HG02623 (cell line): ENCODE measurements around the gene DEPDC5.

Experiments
- ATAC-seq: cut with Tn5 transposase; IDR thresholded peaks from one replicate; pipeline ENCODE4 v1.9.1; 2021; ENCODE audit warnings: moderate library complexity; ENCODE audit not compliant: unreplicated experiment

The DEPDC5 gene

DNA sequence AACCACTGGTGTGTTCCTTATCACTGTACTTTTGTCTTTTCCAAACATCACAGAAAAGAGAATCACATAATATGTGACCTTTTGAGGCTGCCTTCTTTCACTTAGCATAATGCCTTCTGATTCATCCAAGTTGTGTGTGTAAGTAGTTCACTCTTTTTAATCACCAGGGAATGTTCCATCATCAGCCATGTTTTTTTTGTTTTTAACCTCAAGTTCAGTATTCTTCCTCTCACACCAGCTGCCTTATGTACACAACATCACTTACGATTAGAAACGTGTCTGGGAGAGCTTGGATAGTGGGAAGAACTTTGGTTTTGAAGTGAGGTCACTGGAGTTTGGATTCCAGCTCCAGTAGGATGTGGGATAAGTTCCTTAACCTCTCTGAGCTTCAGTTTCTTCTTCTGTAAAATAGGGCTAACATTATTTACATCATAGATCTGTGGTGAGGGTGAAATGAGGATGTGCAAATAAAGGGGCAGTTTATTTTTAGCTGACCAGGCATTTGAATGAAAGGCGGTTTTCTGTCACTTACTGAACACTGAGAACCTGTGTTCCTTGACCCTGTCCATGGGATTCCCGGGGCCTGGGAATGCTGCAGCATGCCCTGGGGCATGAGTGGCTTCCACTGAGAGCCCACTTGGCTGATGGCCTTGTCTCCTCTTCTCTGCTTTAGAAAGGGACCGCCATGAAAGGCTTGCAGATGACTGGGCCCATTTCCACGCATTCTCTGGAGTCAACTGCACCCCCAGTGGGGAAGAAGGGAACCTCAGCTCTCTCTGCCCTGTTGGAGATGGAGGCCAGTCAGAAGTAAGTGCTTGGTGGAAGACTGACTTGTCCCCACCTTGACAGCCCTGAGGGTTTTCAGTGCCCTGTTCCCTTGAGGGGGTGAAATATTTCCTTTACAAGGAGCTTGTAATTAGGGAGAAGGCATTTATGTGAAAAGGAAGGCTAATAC, 92.6 kb downstream of the DEPDC5 start:
- ATAC-seq: no peak

DNA sequence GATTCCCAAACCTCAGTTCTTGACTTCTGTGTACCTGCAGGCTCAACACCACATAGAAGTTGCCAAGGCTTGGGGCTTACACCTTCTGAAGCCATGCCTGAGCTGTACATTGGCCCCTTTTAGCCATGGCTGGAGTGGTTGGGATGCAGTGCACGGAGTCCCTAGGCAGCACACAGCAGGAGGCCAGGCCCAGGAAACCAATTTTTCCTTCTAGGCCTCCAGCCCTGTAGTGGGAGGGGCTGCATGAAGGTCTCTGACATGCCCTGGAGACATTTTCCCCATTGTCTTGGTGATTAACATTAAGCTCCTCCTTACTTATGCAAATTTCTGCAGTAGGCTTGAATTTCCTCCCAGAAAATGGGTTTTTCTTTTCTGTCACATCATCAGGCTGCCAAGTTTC, 94.6 kb downstream of the DEPDC5 start:
- ATAC-seq: no peak

DNA sequence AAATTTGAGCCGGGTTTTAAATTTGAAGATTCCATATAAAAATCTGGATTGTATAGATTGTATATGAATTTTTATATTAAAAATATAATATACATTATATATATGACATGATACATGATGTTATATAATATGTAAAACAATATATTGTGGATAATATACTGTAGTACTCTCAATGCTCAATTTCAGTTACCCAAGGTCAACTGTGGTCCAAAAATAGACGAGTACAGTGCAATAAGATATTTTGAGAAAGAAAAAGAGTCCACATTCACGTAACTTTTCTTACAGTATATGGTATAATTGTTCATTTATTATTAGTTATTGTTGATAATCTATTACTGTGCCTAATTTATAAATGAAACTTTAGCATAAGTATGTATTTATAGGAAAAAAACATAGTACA, 96.3 kb downstream of the DEPDC5 start:
- no peak for ATAC-seq

DNA sequence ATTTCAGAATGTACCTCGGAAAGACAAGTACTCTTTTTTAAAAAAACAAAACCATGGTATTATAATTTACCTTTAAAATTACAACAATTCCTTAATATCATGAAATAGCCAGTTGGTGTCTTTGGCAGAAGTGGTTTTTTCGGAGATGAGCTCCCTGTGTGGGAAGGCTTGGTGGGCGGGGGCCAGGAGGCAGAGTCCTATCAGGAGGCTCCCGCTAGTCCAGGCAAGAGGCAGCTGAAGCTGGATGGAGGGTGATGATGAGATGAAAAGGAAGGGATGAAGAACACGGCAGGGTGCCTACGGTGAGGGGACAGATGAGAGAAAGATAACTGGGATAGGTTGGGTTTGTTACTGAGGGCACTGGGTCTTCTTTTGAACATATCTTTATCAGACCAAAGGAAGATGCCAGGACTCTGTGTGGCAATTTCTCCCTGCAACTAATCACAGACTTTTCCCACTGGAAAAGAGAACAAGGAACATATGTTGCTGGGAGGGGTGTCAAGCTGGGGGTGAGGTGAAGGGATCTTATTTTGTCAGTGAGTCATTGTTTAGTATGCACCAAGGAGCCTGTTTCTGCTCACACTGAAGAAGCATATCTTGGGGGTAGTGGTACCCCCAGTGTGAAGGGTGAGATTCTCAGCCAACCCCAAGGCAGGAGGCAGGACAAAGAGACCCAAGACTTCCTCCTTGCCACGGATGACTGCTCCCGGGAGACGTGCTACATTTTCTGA, 99.0 kb downstream of the DEPDC5 start:
- no peak for ATAC-seq

DNA sequence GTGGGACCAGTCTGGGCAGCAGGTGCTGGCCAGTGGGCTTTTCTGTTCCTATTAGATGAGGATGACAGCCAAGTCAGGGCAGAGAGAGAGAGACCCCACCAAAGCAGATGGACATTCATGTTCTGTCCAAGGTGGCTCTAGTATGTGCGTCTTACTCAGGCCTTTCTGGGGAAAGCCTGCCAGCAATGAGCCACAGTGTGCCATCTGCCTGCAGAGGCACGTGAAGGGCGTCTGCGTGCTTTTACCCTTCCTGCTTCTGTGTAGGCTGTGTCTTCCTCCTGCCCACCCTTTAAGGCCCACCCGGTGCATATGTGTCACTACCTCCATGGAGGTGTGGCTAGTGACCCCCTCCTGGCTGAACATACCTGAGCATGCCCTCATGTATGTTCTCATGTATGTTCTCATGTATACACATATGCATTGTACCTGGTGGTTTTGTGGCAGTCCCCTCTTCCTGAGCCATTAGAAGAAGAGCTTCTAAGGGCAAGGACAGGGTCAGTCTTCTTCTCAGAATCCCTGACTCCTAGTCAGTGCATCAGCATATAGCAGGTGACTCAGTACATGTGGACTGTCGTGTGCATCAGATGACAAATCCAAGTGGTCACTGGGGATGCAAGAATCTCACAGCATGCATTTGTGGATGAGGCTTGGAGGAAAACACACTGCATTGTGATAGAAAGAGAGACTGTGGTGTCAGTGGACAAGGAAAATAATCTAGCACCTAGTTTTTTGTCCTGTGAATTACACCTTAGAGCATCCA, 100.1 kb downstream of the DEPDC5 start:
- ATAC-seq: no peak

DNA sequence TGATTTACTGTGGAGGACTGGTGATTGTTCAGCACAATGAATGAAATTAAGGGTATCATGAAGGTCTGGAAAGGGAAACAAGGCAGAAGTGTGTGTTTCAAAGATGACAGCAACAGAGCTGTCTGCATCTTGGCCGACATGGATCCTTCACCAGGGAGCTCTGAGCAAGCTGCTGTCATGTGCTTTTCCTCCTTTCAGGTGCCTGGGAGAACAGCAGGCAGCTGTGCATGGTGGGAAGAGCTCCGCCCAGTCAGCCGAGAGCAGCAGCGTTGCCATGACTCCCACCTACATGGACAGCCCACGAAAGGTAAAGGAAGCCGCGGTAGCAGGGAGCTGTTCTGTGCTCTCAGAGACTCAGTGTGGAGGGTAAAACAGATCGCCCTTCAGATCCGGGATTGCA, 103.4 kb downstream of the DEPDC5 start:
- ATAC-seq: no peak

DNA sequence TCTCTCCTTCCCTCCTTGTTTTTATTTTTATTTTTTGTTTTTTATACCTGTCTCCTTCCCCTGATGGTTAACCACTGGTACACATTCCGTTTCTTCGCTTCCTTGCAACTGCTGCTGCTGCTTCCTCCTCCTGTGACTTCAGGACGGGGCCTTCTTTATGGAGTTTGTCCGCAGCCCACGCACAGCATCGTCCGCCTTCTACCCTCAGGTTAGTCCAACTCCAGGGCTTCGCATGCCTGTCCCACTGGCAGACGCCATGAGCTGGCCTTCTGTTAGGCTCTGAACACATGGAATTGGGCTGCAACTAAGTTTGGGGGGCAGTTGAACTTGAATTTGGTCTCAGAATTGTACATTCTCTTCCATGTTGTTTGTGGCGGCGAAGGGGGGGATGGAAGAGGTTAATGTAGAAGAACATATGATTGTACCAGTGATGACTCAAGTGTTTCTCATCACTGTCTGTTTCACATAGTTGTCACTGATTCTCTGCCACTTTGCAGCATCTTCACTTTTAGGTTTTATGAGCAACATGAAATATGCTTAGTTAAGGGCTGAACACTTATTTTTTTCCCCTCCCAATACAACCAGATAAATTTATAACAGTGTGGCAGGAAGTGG, 107.5 kb downstream of the DEPDC5 start:
- ATAC-seq: no peak

DNA sequence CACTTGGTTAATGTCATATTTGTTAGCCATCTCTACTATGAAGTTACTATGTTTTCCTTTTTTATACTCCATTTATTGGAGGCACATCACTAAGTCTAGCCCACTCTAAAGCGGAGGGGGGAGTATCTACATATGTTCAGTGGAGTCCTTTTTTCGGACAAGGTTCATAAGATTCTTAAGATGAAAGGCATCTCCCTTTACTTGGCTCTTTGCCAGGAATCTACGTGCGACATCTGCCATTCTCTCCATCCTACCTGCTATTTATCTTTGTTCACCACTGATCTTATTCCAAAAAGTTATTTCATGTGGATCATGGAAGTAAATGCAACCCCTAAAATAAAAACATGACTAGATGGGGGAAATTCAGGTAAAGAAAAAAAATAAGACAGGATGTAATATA, 113.1 kb downstream of the DEPDC5 start:
- ATAC-seq: no peak

DNA sequence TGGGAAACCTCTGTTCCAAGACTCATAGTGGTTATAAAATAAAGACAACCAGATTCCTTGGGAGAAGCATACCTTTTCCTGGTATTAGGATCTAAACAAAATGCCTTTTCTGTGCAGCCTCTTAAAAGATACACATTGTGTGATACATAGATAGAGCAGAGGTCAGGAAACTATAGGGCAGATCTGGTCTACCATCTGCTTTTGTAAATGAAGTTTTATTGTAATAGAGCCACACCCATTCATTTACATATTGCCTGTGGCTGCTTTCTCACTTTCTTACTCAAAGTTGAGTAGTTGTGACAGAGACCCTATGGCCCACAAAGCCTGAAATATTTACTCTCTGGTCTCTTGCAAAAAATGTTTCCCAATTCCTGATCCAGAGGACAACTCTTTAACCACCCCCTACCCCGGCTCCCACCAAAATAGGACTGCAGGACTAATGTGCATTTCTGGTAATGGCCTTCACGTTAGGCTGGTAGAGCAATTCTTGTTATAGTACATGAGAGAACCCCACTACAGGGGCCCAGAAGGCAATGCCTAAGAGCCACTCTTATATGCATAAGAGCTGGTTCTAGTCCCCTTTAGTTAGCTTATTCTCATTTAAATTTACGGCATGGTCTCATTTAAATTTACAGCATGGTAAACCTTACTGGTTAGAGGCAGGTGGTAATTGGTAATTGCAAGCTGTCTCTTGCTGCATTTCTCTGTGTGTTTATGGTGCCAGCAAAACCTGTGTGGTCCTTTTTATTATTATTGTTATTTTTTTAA, 113.8 kb downstream of the DEPDC5 start:
- ATAC-seq: no peak

DNA sequence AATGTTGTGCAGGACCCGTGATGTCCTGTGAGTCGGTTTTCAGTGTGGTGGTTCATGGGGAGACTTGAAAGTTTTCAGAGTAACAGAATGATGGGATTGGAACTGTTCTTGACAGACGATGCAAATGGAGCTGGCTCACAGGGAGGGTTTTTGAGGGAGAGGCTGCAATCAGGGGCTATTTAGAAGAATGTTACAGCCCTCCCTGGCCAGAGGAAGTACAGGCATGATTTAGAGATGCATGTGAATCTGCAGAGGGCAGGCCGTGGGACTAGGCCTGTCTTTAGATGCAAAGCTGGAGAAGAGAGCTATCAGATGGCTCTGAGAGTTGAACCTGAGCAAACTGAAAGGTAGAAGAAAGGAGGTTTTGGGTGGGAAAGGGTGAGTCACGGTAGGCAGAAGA, 115.9 kb downstream of the DEPDC5 start:
- ATAC-seq: no peak

DNA sequence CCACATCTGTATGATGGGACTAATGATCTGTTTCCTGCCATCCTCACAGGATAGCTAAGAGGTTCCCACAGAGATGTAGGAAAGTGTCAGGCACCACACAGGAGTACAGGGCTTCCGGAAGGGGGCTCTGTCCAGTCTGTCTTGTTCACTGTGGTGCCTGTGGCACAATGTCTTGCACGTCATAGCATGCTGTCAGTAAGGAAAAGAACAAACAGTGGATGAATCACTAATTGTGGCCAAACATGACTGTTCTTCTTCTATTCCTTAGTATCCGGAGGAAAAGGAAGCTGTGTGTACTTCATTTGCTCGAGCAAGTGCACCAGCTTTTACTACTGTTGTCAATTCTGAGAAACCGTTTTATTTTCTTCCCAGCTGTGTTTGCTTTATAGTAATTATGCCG, 117.1 kb downstream of the DEPDC5 start:
- no peak for ATAC-seq

DNA sequence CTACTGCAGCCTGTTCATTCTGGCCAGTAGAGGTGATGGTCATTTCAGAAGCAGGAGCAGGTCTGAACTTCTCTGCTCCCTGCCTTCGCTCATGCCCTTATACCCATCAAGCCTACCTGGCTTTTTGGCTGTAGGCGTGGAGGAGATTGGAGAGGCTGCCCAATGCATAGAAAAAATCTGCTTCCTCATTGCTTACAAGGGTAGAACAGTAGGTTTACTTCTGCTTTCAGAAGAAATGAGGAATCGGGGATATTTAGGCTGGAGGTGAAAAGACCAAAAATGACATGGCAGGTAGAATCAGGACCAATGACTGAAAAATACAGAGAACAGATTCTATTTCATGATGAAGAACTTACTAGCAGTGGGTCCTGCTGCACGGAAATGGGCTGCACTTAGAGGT, 117.7 kb downstream of the DEPDC5 start:
- no peak for ATAC-seq

DNA sequence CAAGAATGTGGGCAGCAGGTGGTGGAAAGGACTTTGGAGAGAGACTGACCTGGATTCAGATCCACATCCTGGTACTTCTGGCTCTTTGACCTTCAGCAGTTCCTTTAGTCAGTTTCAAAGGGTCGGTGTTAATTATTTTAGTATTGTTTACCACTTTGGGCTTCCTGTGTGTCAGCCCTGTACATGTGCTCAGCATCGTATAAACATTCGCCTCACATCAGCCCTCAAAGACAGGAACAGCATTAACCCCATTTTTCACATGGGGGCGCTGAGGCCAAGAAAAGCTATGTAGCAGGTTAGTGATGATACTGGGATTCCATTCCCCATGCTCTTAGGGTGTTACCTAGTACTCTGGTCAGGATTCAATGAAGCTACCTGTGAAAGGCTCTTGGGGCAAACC, 118.4 kb downstream of the DEPDC5 start:
- ATAC-seq: no peak

DNA sequence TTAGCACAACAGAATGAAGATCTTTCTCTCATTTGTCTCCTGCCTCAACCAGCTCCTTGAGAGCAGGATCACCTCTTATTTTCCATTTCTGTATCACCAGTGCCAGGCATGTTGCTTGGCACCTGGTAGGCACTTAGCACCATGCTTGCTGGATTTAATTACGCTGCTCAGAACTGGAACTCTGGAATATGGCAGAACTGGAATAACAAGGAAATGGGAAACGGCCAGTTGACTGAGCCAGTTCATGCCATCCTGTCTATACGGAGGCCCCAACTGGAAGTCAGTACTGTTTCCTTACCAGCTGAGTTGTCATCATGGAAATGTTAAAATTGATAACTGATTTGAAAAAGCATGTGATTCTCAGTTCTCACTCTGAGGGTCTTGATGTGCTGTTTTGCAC, 121.0 kb downstream of the DEPDC5 start:
- no peak for ATAC-seq

DNA sequence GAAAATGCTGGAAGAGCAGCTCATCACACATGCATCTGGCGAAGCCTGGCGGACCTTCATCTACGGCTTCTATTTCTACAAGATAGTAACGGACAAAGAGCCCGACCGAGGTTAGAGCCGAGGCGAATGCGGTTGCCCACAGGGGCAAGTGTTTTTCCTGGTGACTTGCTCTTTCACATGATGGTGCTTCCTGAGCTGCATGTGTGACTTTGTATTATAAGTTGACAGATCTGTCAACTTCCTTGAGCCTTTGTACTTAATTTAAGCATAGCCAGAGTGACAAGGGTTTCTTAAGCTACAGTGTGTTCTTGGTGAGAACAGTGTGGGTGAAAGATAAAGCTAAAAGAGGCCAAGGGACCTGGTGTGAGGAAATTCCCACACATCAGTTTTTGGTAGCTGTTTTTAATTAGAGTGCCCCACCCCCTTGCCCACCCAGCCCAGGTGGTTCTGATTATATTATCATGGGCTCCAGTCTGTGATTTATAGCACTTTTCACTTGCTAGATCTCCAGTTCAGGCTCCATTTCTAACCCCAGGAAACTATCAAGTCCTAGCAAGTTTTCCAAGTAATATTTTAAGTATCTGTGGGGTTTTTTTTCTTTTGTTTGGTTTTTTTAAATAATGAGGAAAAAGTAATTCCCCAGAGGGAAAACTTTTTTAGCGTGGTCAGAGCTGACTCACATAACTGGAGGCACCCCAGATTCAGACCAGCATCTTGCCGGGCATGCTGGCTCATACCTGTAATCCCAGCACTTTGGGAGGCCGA, 122.5 kb downstream of the DEPDC5 start:
- no peak for ATAC-seq

DNA sequence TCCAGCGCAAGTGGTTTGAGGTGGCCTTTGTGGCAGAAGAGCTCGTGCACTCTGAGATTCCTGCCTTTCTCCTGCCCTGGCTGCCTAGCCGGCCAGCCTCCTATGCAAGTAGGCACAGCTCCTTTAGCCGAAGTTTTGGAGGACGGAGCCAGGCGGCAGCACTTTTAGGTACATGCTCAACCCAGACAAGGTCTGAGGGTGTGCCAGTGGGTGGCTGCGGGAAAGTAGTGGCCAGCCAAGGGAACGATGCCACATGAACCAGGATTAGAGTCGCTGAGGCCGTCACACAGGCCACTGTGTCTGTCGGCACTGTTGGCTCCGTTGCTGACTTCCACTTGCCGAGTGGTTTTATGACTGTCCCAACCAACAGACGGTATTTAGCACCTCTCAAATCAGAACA, 125.8 kb downstream of the DEPDC5 start:
- no peak for ATAC-seq

DNA sequence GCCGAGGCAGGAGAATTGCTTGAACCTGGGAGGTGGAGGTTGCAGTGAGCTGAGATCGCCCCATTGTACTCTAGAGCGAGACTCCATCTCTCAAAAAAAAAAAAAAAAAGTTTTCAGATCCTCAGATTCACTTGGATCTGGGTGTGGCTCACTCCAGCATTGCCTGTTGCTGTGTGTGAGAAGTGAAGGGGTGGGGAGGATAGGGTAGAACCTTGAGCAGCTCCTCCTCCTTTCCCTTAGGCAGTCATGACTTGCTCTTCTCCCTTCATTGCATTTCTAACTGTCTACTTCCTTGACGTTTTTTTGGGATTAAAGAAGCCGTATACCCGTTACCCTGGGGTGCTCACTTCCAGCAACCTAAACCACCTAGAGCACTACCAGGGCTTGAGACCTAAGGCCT, 127.4 kb downstream of the DEPDC5 start:
- no peak for ATAC-seq

DNA sequence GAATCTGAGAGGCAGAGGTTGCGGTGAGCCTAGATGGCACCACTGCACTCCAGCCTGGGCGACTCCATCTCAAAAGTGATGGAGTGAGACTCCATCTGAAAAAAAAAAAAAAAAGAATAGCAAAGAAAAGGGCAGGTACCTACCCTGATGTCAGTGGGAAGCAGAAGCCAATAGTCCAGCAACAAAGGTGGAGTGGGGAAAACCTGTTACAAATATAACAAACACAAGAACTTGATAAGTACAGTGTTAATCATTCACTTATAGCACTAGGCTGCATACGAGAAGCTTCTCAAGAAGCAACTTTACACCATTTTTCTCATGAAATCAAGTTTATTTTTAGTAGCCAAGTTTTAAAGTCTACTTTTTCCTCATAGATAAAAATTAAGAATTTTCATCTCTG, 128.0 kb downstream of the DEPDC5 start:
- ATAC-seq: no peak

DNA sequence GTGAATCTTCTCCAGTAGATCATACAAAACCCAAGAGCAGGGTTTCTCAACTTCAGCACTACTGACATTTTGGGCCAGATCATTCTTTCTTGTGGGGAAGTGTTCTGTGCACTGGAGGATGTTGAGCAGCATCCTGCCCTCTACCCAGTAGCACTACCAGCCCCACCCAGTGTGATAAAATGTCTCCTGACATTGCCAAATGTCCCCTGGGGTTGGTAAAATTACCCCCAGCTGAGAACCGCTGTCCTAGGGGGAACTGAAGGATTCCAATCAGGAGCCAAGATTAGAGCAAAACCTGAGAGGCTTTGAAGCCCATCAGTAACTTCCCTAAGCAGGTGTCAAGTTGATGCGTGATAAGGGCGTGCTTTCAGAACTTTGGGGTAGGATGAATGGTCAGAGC, 129.2 kb downstream of the DEPDC5 start:
- no peak for ATAC-seq

DNA sequence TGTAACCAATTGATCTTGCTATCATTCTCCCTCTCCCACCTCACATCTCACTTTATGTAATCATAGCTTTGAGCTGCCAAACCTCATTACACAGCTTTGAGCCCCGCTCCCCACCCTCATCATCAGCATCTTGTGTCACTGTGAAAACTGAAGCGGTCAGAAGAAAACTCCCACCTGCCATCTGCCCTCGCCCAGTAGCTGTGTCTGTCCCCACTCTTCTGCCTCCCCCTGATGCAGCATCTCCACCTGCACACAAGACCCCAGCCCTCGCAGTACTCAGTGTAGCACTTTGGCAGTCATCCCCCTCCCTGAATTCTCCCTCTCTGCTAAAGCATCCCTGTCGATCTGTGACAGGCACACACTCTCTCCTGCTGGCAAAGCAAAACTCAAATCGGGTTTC, 130.2 kb downstream of the DEPDC5 start:
- ATAC-seq: no peak
